NCI-H1694 treated with DMSO at 0.1 percent for 48 hours (cell line): ENCODE data around the gene TMEM89.

ENCODE experiments used
- DNase-seq: peaks from one replicate; lab custom pipeline; 2025; lab: John Stamatoyannopoulos, UW

TMEM89 gene

DNA sequence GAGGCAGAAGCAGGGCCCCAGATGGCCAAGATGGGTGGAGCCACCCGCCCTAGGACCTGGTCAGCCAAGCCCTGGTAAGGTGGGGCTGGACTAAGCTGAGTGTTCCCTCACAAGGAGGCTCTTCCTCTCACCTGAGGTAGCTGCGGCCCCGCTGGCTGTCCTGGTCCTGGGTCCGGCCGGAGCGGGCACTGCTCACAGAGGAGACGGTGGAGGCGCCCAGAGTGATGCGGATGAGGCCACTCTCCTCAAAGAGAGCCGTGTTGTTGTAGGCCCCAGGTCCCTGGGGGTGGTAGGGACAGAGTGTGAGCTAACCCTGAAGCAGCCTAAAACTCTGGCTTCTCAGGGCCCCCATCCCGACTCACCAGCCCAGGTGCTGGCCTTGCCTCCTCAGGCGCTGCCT is 21.0 kb upstream of the TMEM89 start:
- no peak for DNase-seq

DNA sequence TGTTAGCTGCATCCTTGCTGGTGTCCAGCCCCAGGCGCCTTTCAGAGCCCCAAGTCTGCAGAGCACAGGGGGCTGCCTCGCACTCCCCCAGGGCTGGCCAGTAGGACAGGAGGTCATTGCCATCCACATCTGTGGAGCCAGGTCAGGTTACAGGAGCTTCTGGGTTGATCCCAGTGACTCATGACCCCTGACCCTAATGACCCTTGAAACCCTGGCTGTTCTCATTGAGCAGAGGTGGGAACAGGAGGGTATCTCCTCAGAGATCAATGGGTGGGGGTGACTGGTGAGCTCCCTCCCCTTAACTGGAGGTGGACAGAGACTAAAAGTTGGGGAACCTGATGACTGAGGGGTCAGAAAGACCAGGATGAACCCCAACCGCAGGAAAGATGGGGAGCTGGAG is 19.8 kb upstream of the TMEM89 start:
- no peak for DNase-seq

DNA sequence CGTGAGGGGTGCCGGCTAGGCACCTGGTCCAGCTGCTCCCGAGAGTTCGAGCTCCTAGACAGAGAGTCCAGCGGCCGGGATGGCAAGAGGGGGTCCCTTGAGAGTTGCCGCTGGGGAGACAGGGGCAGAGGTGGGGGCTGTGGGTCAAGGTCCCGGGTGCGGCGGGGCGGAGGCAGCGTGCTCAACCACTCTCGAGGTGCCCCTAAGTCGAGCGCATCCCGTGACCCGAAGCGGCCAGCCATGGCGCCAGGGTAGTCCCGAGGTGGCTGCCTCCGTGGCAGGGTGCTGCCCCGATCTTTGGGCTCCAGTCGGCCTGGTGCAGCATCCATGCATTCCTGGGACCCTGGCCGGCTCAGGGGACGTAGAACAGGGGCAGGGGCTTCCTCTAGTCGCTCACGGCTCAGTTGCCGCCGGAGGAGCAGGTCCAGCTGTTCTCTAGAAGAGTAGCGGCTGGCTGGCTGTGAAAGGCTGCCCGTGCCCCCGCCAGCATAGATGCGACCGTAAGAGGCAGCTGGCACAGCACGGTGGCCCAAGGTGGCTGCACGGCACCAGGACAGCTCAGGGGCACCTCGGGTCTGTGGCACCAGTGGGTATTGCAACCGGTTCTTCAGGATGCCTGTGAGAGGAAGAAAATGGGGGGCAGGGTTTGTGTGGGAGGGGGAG is 18.5 kb upstream of the TMEM89 start:
- no peak for DNase-seq

DNA sequence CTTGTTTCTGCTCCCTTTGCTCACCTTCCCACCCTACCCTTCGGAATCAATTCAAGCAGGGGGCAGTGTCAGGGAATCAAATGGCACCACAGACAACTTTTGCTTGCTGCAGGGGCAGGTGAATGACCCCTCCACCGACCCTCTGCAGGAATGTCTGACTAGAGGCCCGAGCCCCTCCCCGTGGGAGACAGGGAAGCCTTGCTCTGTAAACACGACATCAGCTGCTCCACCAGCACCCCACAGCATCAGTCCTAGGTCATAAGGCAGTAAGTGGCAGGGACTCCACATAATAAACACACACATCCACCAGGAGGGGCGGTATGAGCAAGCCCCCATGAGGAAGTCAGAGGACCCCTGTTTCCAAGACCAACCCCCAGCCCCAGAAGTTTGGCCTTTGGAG is 15.7 kb upstream of the TMEM89 start:
- no peak for DNase-seq

DNA sequence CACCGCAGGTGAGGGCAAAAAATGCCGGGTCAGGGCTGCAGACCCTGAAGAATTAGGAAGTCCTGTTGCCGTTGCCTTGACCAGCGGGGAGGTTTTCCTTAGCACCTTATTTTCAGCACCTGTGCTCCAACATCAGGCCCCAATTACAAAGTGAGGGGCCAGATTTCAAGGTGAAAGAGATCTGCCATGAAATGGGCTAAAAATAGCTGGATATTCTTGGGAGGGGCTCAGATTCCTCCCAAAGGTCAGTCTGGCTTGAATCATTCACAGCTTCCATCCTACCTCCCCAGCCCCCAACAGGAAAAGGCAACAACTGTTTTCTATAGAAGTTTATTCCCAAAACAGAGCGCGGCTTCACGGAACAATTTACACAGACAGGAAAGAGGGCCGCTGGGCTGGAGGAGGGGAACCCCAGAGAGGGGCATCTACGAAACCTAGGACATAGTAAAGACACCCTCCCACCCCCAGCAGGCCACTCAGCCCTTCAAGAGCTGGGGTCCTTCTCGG is 14.6 kb upstream of the TMEM89 start:
- no peak for DNase-seq

DNA sequence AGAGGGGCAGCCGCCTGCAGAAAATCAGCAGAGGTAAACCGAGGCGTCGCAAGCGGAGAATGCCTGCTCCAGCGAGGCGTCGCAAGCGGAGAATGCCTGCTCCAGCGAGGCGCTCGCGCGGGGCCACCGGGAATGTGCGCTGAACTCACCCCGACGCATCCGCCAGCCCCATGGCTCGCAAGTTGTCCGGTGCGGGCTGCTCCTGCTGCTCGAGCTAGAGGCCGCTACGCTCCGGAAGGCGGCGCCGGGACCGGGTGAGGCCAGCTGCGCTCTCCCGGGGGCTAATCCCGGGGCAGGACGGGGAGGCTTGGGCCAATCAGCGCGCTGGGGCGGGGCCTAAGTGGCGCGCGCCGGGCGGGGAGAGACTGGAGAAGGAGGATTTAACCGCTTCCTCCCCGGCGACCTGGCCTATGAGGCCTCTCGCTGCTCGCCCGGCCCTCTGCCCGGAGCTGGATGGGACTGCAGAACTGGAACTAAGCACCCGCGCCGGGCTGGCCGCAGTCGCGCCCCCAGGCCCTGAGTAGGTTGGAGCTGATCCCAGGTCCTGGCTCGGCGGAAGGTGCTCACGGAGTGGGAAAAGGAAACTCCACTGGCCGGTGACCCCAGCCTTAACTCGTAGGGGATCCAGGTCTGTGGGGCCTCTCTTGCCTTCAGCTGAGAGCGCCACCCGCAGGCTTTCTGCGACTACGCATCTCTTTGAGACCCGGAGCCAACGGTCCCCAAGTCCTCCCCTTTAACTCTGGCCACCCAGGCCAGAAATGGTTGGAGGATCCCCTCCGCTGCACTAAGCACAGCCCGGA is 13.9 kb upstream of the TMEM89 start, which contains the start of gene SLC26A6:
Gene SLC26A6 (minus strand): TSS at position 240 of the 800 bp plus-strand sequence. CDS start 68 bp downstream, at position 172.
- DNase-seq: peak; percentile 61

DNA sequence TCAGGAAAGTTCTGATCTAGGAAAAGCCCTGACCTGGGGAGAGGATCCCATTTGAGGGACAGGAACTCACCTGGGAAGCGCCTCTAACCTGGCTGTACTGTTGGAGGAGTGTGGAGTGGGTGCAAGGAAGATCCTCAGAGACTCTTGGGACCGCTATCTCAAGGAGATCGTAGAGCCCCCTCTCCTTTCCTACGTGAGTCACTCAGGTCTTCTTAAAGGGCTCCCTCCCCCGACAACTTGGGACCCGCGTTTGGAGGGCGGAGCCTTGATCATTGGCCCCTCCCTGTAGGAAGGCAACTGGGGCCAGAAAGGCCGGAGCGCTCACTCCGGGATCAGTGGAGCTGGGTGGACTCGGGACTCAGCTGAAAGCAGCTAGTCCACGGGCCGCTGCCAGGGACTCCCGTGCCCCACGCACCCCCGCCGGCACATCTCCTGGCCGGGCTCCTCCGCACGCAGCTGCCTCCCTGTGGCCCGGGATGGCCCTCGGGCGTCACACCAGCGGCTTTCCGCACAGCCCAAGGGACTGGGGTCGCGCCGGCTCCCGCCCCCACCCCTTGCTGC is 13.2 kb upstream of the TMEM89 start:
- DNase-seq: no peak

DNA sequence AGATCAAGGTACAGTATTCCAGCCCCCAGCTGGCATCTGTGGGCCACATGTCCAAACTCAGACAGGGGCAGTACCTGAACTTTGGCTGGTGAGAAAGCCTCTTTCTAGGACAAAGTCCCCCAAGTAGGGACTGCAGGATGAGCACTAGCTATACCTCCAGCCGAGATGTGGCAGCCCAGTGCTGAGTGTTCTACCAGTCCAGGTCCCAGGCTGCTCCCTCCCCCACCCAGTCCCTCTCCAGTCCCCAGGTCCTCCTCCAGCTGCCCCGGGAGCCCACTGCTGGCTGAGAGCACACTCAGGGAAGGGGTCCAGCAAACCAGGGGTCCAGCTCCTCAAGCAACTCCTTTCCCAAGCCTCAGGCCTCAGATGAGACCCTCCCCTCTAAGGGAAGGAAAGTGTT is 12.2 kb upstream of the TMEM89 start:
- DNase-seq: no peak

DNA sequence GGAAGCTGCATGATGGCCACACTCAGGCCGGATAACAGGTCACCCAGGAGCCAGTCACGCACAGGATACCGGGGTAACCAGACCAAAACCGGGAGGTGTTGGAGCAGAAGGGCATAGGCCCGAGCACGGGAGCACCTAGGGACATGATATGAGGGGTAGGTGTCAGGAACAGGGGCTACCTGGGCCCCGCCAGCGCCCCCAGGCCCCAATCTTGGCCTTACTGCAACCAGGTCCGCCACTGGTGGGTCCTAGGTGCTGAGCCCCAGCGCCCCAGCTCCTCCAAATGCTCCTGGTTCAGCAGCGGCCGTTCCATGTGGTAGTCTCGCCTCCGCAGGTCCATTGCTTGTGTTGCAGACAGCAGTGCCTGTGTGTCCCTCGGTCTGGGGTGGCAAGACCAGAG is 11.7 kb upstream of the TMEM89 start:
- DNase-seq: no peak

DNA sequence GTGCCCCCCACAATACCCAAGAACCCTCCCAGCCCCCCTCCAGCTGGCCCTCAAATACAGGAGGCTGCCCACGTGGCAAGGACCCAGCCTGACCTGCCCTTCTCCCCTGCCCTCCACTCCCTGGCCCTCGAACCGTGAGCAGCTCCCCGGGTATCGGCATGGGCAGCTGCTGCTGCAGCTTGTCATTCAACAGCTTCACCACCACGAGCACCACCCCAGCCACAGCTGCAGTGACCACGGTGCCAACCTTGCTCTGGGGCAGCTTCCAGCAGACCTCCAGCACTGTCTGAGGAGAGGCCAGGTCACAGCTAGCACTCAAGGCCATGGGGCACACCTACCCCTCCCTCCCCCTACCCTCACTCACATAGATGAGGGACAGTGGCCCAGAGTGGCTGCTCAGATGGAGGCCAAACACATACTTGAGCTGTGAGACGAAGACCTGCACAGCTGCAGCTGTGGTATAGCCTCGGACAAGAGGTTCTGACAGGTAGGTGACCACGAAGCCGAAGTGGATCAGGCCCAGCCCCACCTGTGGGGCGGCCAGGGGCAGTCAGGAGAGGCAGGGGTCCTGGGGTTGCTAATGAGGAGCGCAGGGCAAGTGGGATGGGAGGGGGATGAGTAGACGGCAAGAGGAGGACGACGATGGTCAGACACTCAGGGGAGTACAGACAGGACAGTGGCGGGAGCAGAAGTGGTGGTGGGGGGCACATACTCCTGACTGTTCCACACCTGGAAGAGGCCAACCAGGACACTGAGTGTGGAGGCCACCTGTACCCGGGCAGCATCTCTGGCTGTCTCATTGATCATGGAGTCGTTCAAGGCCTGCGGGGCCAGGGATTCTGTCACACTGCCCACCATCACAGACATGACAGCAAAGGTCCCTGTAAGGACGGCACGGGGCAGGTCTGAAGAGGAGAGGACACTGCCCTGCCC is 10.2 kb upstream of the TMEM89 start:
- DNase-seq: no peak

DNA sequence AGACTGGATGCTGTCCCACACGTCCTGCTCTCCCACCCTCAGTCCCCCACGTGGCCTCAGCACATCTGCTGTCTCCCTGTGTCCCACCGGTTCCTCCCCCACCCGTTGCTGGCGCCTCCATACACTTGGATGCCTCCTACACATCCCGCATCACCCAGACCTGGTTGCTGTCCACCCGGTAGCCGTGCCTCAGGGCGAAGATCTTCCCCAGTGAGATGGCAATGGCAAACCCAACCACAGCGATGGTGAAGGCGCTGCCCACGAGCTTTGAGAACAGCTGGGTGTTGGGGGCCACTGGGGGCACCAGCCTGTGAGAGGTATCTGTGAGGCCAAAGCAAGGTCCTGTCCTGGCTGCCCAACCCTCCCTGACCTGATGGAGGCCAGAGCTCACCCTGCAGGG is 9.3 kb upstream of the TMEM89 start:
- DNase-seq: no peak

DNA sequence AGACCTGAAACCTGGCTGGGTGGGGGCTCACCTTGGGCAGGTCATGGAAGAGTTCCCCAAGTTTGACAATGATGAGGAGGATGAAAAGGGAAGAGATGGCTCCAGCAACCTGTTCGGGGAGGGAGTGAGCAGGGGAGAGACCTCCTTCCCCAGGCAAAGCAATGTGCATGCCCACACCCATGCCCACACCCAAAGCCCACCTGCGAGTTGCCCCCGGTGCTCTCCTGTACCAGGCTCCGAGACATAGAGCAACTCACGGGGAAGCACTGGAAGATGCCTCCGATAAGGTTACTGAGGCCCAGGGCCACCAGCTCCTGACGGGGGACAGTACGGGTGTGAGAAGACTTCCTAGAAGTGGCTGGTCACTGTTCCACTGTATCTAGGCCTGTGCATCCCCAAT is 8.8 kb upstream of the TMEM89 start:
- no peak for DNase-seq

DNA sequence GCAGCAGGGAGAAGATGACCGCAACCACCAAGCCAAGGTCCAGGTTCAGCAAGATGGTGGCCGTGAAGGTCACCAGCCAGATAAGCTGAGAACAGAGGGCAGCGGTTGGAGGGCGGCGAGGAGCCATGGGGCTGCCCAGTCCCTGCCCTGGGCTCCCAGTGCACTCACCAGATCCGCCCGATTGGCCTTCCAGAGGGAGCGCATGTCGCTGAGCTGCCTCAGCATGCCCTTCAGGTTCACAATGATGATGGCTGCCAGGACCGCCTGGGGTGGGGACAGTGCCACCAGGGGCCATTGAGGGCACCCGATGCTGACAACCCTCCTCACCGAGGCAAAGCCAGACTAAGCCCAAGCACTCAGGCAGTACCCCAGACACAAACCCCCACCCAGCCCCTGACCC is 8.3 kb upstream of the TMEM89 start:
- no peak for DNase-seq

DNA sequence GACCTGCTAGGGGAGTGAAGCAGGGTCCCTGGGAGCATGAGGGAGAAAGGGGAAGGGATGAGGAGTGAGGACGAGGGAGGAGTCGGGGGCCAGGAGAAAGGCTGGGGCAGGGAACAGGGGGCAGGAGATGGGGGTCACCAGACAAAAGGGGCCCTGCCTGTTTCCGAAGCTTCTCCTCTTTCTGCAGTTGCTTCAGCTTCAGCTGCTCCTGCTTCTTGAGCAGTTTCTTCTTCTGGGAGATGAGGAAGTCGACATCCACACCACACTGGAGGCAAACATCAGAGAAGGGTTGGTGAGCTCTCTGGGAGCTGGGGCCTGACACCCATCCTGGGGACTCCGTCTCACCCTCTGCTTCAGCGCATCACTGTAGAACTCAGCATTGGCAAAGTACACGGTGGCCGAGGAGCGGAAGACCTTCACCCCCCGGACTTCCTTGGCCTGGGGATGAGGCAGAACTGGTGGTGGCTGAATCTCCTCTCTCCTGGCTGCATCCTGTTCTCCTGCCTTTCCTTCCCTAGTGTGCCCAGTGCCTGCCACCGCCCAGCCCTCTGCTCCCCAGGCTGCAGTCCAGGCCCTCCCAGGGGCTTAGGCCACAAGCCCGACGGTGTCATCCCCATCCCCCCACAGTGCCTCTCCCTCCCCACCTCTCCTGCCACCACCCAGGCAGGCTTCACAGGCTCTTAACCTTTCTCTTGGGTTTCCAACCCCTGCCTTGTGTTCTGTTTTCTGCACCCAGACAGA is 6.9 kb upstream of the TMEM89 start:
- no peak for DNase-seq

DNA sequence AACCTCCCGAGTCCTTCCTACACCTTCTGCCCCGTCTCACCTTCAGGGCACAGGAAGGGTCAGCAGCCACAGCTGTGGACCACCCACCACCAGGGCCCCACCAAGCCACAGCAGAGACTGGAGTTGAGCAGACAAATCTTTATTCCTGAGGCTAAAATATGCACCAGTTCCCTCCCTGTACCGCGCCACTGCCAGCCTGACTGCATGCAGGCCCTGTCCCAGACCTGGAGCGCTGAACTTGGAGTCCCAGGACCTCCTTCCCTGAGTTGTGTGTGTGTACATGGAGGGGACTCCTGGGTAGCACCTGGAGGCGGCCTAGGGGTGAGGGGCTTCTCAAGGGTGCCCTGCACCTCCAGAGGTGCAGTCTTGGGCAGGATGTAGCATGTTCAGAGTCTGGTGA is 4.0 kb upstream of the TMEM89 start:
- no peak for DNase-seq

DNA sequence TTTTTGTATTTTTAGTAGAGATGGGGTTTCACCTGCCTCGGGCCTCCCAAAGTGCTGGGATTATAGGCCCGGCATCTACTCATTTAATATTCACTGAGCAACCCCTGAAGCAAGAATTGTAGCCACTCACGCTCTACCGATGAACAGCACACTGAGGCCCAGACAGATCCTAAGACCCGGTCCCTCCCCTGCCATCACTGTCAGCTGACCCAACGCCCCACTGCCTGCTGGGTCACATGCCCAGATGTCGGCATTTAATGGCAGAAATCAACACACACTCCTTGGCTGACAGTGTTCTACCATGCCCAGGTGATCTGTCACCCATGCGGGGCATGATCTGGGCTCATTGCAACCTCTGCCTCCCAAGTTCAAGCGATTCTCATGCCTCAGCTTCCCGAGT is 3.2 kb upstream of the TMEM89 start:
- no peak for DNase-seq

DNA sequence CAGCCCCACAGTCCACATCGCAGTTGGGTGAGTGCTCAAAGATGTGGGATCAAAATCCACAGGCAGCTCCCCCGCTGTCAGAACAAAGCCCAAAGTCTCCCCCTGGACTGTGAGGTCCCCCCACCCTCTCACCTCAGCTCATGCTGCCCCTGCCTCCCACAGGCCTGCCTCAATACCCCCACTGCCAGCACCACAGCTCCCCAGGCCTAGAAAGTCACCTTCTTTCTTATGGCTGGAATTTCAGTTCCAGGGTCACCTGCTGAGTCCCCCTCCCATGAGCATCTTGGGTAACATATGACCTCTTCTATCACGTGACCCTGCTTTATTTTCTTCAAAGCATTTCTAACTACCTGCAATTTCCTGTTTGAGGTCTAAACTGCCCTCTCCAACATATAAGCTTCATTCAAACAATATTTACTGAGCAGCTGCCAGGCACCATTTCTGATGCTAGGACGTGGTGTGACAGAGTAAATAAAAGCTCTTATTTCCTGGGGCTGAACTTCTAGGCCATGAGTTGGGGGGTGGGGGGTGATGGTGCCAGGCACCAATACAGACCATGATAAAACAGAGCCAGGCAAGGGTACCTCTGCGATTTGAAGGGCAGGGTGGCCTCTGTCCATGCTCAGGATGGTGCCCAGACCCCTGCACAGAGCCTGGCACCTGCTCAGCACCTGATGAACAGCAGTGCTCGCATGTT is 2.4 kb upstream of the TMEM89 start:
- no peak for DNase-seq

DNA sequence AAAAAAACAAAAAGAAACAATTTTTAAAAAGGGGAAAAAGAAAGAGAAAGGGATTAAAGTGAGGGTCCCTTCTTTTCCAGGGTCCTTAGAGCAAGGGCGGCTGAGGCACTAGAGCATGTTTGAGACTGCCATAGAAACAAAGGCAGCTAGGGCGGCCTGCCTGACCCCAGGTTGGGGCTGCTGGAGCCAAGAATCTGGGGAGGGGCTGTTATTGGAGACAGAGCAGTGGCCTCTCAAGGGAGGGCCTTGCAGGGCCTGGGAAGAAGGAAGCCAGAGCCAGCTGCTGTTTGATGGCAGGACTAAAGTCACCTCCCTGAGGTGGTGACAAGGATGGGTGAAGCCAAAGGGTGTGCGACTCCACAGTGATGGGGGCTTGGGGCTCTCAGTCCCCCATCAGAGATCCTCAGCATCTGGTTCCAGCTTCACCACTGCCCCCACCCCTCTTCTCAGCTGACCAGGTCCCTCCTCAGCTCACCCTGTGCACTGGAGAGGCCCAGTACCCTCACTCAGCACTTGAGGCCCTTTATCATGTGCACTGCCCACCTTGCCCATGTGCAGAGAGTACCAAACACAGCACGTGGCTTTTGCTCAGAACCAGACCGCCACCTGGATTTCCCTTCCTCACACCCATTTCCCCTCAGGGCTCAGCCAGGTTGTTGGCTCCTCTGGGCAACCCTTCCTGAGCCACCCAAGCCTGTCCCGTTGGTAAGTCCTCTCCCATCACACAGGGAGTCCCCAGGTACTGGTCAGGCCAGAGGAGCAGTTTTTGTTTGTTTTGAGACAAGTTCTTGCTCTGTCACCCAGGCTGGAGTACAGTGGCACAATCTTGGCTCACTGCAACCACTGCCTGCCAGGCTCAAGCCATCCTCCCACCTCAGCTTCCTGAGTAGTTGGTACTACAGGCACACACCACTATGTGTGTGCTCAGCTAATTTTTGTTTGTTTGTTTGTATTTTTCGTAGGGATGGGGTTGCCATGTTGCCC is 1.7 kb downstream of the TMEM89 start:
- no peak for DNase-seq

DNA sequence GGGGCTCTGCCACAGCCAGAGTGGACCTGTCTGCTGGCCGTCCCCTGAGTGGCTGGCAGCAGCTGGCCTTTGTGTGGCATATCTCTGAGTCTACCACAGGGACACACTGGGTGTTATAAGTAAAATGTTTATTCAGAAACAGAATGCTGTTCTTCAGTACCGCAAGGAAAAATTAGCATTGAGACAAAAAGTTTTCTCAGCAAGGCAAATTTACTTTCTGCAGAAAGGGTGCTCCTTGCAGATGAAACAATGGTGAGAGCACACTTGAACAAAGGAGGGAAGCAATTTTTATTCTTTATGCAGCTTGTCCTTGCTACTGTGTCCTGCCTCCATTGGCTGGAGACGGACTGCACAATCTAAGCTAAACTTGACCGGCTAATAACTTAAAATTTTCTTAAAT is 4.0 kb downstream of the TMEM89 start:
- no peak for DNase-seq
